IMR-90 (cell line): ENCODE results near the gene CPB2.

ENCODE experiments used
- FOS ChIP-seq: fragments of 150-350 bp; IDR thresholded peaks from 2 replicates; pipeline ENCODE4 v1.6.1; 2016; ENCODE audit warnings: low read depth, low read length
- TF ChIP-seq, protein P1 (sequence below): conservative IDR thresholded peaks from 2 replicates; pipeline ENCODE4 v1.5.1; 2012; ENCODE audit warnings: mild to moderate bottlenecking, low read depth, low read length, improper control_type of control experiment

DNA sequence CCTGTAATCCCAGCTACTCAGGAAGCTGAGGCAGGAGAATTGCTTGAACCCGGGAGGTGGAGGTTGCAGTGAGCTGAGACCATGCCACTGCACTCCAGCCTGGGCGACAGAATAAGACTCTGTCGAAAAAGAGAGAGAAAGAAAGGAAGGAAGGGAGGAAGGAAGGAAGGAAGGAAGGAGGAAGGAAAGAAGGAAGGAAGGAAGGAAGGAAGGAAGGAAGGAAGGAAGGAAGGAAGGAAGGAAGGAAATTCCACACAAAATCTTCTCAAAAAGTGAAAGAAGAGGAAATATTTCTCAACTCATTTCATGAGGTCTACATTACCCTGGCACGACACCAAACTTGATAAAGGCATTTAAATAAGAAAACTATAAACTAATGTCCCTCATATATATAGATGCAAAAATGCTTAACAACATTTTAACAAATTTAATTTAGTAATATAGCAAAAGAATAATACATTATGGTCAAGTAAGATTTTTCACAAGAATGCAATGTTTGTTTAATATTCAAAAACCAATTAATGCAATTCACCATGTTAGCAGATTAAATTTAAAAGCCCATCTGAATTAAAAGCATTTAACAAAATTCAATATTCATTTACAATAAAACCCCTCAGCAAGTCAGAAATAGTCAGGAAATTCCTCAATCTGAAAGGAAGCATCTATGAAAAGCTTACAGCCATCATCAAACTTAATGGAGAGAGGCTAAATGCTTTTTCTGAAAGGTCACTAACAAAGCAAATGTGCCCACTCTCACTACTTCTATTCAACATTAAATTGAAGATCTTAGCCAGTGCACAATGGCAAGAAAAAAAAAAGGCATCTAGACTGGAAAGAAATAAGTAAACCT is 12.0 kb upstream of the CPB2 start:
- no peak for TF ChIP-seq FOS
- TF ChIP-seq, protein P1, sequence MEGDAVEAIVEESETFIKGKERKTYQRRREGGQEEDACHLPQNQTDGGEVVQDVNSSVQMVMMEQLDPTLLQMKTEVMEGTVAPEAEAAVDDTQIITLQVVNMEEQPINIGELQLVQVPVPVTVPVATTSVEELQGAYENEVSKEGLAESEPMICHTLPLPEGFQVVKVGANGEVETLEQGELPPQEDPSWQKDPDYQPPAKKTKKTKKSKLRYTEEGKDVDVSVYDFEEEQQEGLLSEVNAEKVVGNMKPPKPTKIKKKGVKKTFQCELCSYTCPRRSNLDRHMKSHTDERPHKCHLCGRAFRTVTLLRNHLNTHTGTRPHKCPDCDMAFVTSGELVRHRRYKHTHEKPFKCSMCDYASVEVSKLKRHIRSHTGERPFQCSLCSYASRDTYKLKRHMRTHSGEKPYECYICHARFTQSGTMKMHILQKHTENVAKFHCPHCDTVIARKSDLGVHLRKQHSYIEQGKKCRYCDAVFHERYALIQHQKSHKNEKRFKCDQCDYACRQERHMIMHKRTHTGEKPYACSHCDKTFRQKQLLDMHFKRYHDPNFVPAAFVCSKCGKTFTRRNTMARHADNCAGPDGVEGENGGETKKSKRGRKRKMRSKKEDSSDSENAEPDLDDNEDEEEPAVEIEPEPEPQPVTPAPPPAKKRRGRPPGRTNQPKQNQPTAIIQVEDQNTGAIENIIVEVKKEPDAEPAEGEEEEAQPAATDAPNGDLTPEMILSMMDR, result no peak
